DMS 273 (cell line): ENCODE data around the gene NCSTN.
A peak's percentile ranks its signal among the peaks of the same experiment; 100 is the strongest.
"Not testable (repeated sequence)": the region's sequence is repeated elsewhere in the genome, so short reads cannot be mapped to it uniquely, and the experiment has no call there.

Experiments used
- DNase-seq: peaks from one replicate; lab custom pipeline; 2025; ENCODE audit not compliant: unreplicated experiment; lab: John Stamatoyannopoulos, UW

Gene NCSTN

GRCh38 chr1:160370561-160371345 lies 27.6 kb downstream of the NCSTN start:
- peak; percentile 48 for DNase-seq

GRCh38 chr1:160371346-160371631 lies 28.1 kb downstream of the NCSTN start:
- DNase-seq, result peak; percentile 48

DNA sequence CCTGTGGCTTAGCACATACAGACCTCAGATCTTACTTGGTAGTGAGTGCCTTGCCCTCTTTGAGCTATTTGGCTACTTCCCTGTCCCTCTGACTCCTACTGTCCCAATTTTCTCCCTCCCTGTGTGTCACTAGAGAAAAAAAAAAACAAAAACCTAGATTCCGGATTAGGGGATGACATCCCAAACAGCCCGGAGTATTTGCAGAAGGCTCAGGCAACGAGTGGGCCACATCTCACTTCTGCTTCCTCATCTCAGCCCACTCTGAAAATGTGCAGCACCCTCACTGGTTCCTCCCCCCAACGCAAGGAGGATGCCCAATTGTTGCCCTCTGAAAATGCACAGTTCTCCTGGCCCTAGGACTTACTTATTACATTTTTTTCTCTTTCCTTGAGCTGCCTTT lies 28.6 kb downstream of the NCSTN start:
- no peak for DNase-seq

- DNase-seq, result peak; percentile 41
These were observed 30.5 kb downstream of the NCSTN start for GRCh38 chr1:160373696-160374095.

GRCh38 chr1:160374306-160375110 lies 31.3 kb downstream of the NCSTN start:
- DNase-seq, result peak; percentile 93

GRCh38 chr1:160375788-160376524 lies 32.8 kb downstream of the NCSTN start:
- DNase-seq, result peak; percentile 57

DNA sequence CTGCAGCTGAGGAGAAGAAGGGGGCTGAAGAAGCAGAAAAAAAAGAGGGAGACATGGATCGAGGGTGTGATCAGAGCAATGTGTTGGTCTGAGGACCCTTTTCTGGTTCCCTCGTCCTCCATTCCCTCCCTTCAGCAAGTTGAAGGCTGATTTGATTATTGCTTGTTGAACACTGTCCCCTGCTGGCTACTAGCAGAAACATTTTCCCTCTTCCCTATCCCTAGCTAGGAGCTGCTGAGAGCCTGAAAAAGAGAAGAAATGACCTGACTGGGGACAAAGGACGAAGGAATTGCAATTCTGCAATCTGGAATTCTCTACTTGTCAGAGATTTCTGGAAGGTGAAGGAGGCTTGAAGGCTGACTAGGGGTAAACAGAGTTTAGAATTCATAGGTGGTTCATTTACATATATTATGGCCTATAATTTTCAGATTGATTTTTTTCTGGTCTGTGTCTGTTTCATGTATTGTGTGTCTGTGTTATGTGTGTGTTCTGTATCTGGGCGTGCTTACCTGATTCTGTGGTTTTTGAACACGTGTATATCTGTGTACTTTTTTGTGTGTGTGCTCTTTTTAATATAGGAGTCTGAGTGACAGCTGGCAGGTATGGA lies 33.4 kb downstream of the NCSTN start:
- peak; percentile 89 for DNase-seq

DNA sequence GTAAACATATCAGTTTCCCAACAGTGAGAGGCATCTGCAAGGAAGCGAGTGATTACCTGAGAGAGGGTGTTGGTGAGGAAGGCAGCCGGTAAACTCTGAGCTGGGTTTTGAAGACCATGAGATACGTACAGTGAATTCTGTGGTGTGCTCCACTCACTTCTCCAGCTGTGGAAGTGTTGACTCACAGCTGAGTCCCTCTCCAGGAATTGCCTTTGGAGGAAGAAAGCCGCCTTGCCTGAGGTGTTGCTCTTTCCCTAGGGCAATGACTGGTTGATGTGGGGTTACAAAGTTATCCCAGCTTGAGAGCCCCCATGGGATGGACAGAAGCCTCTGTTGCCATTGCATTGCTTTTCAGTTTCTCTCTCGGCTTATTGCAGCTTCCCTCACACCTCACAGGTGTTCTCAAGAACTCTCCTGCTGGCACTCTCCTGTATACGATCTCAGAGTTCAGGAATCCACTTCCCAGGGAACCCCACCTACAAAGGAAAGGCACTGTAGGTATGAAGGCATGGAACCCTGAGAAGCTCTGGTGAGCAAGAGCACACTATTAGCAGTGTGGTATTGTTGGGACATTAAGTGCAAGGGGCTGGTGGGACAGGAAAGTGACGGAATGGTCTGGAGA lies 34.5 kb downstream of the NCSTN start:
- no peak for DNase-seq

DNA sequence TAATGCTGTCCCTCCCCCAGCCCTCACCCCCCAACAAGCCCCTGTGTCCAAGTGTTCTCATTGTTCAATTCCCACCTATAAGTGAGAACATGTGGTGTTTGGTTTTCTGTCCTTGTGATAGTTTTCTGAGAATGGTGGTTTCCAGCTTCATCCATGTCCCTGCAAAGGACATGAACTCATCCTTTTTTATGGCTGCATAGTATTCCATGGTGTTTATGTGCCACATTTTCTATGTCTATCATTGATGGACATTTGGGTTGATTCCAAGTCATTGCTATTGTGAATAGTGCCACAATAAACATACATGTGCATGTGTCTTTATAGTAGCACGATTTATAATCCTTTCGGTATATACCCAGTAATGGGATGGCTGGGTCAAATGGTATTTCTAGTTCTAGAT lies 41.6 kb downstream of the NCSTN start:
- DNase-seq, result not testable (repeated sequence)

- DNase-seq, result not testable (repeated sequence)
These were observed 45.2 kb downstream of the NCSTN start for GRCh38 chr1:160388406-160388805.

- no peak for DNase-seq
These were observed 51.5 kb downstream of the NCSTN start for GRCh38 chr1:160394673-160395072.

DNA sequence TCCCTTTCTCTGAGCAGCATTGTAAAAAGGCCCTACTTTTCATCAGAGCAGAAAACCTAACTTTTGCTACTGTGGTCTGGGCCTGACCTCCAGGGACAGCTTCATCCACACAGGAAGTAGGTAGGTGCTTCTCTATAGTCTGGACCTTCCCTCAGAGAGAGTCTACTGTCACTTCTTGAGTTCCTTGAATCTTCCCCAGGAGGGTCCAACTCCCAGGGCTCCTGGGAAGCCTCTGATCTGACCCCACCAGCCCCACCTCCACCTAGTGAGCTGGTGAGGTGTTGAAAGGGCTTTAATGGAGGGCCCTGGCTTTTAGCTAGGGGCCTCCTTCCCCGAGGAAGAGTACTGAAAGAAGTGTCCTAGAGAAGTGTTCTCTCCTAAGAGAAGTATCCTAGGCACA lies 54.5 kb downstream of the NCSTN start:
- DNase-seq, result no peak

DNA sequence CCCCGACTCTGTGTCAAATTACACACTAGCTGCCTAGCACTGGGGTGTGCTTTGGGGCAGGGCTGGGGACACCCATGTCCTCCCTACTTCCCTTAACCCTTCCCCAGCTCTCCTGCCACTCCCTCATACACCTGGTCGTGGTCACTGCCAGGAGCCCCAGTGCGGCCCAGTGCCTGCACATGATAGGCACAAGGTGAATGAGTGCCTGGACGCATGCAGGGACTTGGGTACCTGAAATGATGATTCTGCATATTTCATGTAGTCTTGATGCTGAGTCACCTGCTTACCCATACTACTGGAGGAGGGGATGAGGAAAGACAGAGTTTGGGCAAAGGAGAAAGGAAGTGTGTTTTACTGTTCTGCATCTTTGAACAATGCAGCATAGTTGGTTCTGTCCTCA lies 55.6 kb downstream of the NCSTN start:
- no peak for DNase-seq

DNA sequence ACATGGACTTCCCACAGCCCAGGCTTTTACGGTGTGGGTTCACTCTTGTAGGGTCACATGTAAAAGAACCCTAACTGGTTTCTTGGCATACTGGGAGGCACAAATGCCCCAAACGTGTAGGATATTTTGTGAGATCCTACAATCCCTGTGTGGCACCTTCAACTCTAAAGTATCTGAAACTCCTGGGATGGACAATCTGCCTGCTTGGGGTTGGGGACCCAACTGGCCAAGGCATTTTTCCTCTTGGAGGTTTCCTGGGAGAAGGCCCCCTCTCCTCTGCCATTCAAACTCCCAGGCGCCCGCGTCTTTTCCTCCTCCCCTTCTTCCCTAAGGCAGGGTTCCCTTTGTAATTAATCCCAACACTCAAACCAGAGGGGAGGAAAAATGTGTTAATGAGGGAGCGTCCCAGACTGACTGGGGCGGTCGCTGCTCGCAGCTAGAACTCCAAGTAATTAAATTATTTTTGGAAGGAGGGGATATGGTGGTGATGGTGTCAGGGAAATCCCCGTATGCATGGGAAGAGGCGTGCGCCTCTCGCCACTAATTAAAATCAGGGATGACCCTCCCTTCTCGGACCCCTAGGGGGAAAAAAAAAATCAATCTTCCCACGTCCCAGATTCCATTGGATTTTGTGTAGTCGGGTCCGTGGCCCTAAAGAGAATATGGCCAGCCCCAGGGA lies 56.5 kb downstream of the NCSTN start:
- no peak for DNase-seq

DNA sequence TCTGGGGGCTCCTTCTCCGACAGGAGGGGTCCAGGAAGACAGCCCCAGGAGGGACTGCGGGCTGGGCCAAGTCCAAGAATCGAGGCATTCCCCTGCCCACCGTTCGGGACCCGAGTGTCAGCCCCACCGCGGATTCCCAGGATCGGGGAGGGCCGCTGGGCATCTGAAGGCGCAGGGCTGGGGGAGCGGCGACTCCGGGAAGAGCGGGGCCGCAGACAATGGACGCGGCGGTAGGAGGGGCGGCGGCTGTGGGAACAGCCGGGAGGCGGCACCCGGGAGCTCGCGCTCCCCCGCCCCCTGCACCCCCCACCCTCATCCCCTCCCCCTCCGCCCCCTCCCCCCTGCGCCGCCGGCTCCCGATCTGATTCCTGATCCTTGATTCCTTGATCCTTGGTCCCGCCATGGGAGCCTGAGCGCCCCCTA lies 57.1 kb downstream of the NCSTN start, which contains the start of gene VANGL2:
VANGL2 (plus strand) TSS at position 342 of the 423 bp plus-strand sequence. CDS start 15,274 bp downstream, outside the sequence.
- DNase-seq, result peak; percentile 86

- DNase-seq, result peak; percentile 58
These were observed 57.7 kb downstream of the NCSTN start for GRCh38 chr1:160400646-160401486.

GRCh38 chr1:160401487-160401805 lies 58.3 kb downstream of the NCSTN start:
- no peak for DNase-seq

GRCh38 chr1:160402001-160402795 lies 59.0 kb downstream of the NCSTN start:
- DNase-seq, result no peak

GRCh38 chr1:160403244-160403643 lies 60.1 kb downstream of the NCSTN start:
- DNase-seq, result no peak
